Measurements from ENCODE around the gene TM9SF2.

- TF ChIP-seq CTCF (IDR thresholded peaks at IDR 0.05; ENCODE audit: insufficient read depth, low read depth, low read length): no peak
- TF ChIP-seq EZH2 (IDR thresholded peaks at IDR 0.05; ENCODE audit: insufficient read depth, low read length): no peak
These were observed 32.2 kb upstream of the TM9SF2 start for GRCh38 chr13:99469041-99469440.

Measured in astrocyte (in vitro differentiated cells and primary cell).